OCI-M2 (cell line): ENCODE measurements around the gene TNPO1.
"Not testable (repeated sequence)": the region's sequence is repeated elsewhere in the genome, so short reads cannot be mapped to it uniquely, and the experiment has no call there.

Source experiments
- DNase-seq: peaks from one replicate; lab custom pipeline; 2025; ENCODE audit not compliant: unreplicated experiment; lab: John Stamatoyannopoulos, UW

Gene TNPO1

DNA sequence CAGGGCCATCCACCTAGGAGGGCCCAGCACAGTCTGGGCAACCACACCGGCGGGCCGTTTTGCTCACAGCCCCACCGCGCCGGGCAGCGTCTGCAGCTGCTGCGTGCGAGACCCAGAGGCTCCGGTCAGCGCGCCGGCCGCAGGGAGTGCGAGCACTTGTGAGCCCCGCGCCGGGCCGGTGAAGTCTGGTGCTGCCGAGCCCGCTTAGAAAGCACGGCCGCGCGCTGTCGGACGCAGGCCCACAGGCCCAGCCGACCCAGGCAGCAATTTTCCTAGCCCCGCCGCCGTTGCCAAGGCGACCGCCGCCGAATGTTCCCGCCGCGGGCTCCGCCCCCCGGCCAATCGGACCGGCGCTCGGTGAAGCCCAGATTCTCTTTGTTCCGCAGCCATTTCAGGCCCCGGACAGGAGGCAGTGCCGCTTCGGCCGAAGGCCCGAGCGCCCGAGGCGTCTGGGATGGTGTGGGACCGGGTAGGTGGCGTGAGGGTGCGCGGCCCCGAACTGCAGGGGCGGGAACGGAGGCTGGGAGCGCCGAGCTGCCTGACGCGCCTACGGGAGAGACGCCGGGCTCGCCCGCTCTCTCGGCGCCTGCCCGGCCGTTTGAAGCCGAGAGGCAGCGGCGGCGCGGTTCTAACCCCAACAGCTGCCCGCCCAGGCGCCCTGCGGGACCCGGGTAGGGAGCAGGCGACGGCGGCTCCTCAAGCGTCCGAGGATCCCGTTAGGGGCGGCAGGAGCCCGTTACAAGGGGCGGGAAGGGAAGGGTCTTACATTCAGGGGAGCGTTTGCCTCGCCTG, at the start of gene TNPO1:
Gene TNPO1 (plus strand): TSS at position 378 of the 792 bp plus-strand sequence. CDS start 77 bp downstream, at position 455.
- DNase-seq = no peak

- no peak for DNase-seq
These were observed 49.0 kb upstream of the TNPO1 start for GRCh38 chr5:72767289-72768010.

- no peak for DNase-seq
These were observed 46.2 kb upstream of the TNPO1 start for GRCh38 chr5:72770266-72770665.

- no peak for DNase-seq
These were observed 39.8 kb upstream of the TNPO1 start for GRCh38 chr5:72776684-72777083.

- DNase-seq = no peak
These were observed 36.9 kb upstream of the TNPO1 start for GRCh38 chr5:72779520-72779919.

DNA sequence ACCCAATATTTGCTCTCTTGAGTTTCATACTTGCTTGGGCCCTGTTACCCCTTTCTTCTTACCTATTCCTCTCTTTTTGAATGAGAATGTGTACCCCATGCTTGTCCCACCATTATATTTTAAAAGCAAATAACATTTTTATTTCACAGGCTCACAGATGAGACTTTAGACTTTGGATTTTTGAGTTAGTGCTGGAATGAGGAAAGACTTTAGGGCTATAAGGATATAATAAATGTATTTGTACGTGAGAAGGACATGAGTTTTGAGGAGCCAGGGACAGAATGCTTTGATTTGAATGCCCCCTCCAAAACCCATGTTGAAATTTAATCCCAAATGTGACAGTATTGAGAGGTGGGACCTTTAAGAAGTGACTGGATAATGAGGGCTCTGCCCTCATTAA, 33.1 kb upstream of the TNPO1 start:
- no peak for DNase-seq

- no peak for DNase-seq
These were observed 32.3 kb upstream of the TNPO1 start for GRCh38 chr5:72784129-72784528.

DNA sequence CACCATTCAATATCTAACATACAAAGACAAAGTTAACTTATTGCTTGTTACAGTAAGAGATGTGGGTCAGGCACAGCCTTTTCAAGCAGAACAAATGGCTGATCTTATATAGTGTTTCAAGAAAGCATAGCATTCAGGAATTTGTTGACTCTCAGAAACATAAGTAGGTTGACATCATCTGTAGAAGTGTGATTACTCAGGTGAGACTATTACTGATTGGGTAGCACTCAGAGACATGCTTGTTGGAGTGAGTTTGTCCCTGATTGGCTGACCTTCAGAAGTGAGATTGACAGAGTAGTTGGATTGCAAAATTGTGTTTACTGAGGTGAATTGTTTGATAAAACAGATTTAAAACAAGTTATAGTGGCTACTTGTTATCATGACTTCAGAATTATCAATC, 30.7 kb upstream of the TNPO1 start:
- no peak for DNase-seq

- no peak for DNase-seq
These were observed 29.8 kb upstream of the TNPO1 start for GRCh38 chr5:72786676-72787075.

- DNase-seq = no peak
These were observed 27.5 kb upstream of the TNPO1 start for GRCh38 chr5:72788866-72789505.

DNA sequence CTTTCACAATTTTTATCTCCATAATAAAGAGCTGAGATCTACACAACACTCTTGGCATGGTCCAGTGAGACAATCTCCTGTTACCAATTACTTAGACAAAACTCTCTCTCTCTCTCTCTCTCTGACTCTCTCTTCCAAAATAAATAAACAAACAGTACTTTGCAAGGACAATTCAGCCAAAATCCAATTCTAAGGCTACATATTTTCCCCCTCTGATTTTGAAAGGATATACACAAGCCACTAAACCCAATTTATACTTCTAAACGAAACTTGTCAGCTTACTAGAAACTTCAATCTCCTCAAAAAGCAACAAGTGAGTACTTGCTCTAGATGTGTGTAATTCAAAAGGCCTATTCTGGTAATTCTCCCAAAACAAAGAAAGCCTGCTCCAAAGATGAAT, 26.3 kb upstream of the TNPO1 start:
- no peak for DNase-seq

DNA sequence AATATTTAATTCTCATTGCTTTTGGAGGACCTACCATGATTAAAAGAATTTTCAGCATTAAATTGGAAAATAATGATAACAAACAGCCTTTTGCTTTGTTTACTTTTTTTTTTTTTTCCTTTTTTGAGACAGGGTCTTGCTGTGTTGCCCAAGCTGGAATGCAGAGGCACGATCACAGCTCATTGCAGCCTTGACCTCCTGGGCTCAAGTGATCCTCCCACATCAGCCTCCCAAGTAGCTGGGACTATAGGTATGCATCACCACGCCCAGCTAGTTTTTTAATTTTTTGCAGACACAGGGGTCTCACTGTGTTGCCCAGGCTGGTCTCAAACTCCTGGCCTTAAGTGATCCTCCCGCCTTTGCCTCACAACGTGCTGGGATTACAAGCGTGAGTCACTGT, 23.8 kb upstream of the TNPO1 start:
- not testable (repeated sequence) for DNase-seq

DNA sequence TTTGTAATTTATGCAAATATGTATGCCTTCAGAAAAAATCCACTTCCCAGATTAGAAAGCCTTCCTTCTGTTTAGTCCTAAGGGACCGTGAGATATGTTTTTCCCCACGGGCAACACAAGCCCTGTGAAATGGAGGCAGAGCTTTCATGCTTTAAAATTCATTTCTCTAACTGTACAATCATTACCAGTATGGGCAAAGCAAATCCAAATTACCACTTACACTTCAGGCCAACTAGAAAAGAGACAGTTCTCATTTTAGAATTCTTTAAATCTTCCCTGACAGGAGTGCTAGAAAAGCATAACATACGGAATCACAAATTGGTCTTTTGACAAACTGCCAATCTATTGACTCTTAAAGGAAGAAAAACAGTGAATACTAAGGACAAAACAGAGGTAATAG, 20.5 kb upstream of the TNPO1 start:
- DNase-seq = no peak

DNA sequence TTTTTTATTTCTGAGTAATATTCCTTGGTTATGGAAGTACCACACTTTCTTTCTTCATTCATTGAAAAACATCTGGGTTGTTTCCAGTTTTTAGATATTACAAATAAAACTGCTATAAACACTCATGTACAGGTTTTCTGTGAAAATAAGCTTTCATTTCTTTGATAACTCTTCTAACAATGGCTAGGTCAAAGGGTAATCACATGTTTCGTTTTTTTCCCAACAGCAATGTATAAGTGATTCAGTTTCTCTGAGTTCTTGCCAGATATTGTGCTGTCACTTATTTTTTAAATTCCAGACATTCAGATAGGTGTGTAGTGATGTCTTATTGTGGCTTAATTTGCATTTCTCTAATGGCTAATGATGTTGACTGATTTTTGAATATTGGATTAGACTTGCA, 16.7 kb upstream of the TNPO1 start:
- no peak for DNase-seq

- DNase-seq = not testable (repeated sequence)
These were observed 7.8 kb upstream of the TNPO1 start for GRCh38 chr5:72808637-72809036.

- DNase-seq = no peak
These were observed 4.6 kb upstream of the TNPO1 start for GRCh38 chr5:72811849-72812248.

DNA sequence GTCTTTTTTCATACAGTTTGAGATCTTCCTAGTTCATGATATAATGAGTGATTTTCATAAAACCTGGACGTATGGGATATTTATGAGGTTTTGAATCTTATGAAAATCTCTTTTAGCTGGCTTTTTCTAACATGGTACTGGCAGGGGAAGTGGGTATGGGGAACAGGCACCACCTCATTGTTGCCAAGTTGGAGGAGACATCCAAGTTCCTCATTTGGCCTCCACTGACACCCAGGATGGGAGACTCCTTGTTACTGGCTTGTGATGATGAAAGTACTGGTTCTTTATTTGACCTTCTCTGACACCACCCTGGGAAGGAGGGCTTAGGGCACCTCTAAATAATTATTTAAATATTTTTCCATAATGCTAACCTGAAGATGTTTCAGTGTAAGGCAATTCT, 4.0 kb upstream of the TNPO1 start:
- DNase-seq = no peak

DNA sequence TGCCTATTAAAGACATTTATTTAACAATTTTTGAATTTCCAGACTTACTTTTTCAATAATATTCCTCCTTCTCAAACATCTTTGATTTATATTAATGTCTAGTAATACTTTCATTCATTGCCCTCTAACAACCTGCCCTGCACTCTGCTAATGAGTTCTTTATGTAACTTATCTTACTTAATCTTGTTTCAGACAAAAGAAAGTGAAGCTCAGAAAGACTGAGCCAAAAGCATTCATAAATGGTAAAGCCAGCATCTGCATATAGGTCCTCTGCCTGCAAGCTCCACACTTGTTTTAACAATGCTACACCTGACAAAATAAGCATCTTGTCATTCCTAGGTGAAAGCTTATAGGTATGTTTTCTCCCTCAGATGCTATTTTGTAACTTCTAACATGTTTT, 2.4 kb upstream of the TNPO1 start:
- no peak for DNase-seq

DNA sequence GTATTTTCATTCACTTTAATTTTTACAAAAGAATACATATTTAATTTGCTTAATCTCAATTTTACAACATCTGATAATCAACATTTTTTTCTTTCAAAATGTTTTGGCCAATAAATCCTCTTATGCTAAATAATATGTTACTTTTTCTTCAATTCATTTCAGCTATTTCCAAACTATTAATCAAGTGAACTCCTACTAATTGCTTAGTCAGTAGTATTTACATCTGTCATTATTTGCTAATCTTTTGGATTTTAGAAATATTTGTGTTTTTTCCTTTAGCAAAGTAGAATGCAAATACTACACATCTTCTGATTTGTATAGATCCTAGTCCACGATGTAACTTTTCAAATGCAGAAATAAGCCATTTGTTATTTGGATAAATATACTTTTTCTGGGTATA, 1.6 kb upstream of the TNPO1 start:
- no peak for DNase-seq

DNA sequence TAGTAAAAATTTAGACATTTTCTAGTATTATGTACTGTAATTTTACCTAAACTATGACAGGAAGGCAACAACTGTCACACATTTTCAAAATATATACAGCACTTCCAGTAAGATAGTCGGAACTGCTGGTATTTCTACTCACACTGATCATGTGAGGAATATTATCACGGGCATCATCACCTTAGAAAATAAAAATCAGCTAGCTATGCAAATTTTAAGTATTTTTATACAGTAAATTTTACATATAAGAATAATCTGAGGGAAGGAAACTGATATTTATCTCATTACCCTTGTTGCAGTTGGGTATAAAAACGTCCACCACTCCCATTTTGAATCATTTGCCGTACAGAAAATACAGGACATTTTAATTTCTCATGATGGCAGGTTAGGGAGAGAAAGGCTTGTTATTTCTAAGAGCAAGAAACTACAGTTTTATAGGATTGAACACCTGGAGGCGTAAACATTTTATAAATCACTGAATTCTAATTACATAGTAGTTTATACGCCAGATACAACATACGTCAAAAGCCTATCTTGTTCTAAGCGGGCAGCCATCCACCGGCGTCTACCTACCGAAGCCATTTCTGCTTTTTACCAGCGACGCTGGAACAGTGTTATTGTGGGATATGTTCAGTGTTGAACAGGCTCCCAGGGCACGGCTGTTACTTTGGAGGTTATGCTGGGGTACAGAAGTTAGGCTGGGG, 729 bp upstream of the TNPO1 start:
- peak; percentile 63 for DNase-seq

GRCh38 chr5:72817076-72817481, 618 bp downstream of the TNPO1 start:
- no peak for DNase-seq
